IgD-negative memory B cell (primary cell): ENCODE measurements around the gene PRELP. TPM values are rescaled to one million over a fixed set of nuclear protein-coding genes. Genes with fewer than 3 reads are reported as not detected.
"Not testable (repeated sequence)": the region's sequence is repeated elsewhere in the genome, so short reads cannot be mapped to it uniquely, and the experiment has no call there.

Experiments used
- H3K27ac Mint-ChIP-seq, 3 donors: one replicate each; pipeline ENCODE4 v1.8.0; 2020 to 2022; ENCODE audit warnings: mild to moderate bottlenecking in 3 of 3, mixed read lengths in 3 of 3, moderate library complexity in 1 of 3
- H3K27me3 Mint-ChIP-seq: one replicate; pipeline ENCODE4 v1.8.0; 2021; ENCODE audit warnings: mixed read lengths
- H3K36me3 Mint-ChIP-seq: one replicate; pipeline ENCODE4 v1.8.0; 2020; ENCODE audit warnings: mild to moderate bottlenecking, mixed read lengths
- H3K4me1 Mint-ChIP-seq, 3 donors: one replicate each; pipeline ENCODE4 v1.8.0; 2020 to 2022; ENCODE audit warnings: mixed read lengths in 3 of 3, mild to moderate bottlenecking in 1 of 3
- H3K4me3 Mint-ChIP-seq, 4 donors: one replicate each; pipeline ENCODE4 v1.8.0; 2020 to 2022; ENCODE audit warnings: mild to moderate bottlenecking in 4 of 4, mixed read lengths in 4 of 4, moderate library complexity in 3 of 4
- H3K9me3 Mint-ChIP-seq, 3 donors: one replicate each; pipeline ENCODE4 v1.8.0; 2020 to 2021; ENCODE audit warnings: mixed read lengths in 3 of 3, mild to moderate bottlenecking in 1 of 3
- polyA plus RNA-seq: library from polyadenylated mRNA; unstranded; fragments of 300-500 nt; fragmentation: Illumina TruSeq; gene quantifications from one replicate; pipeline ENCODE4 v1.2.3, GENCODE V29; 2021

PRELP gene
- polyA plus RNA-seq, 1 donor from 2014 or later, result not detected

DNA sequence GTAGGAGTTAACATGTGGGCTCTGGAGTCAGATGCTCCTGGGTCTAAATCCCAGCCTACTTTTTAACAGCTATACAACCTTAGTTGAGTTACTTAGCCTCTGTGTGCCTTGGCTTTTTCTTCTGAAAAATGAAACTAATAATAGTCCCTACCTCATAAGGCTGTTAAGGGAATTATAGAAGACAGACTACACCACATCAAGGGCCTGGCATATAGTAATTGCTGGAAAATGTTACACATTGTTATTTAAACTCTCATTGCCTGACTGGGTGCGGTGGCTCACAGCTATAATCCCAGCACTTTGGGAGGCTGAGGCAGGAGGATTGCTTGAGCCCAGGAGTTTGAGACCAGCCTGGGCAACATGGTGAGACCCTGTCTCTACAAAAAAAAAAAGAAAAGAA lies 28.0 kb upstream of the PRELP start:
- not testable (repeated sequence) for H3K9me3 Mint-ChIP-seq, H3K4me3 Mint-ChIP-seq, H3K27ac Mint-ChIP-seq, H3K36me3 Mint-ChIP-seq, H3K4me1 Mint-ChIP-seq
- peaks cover 10% of the 10 kb centered on the region for H3K27me3 Mint-ChIP-seq

DNA sequence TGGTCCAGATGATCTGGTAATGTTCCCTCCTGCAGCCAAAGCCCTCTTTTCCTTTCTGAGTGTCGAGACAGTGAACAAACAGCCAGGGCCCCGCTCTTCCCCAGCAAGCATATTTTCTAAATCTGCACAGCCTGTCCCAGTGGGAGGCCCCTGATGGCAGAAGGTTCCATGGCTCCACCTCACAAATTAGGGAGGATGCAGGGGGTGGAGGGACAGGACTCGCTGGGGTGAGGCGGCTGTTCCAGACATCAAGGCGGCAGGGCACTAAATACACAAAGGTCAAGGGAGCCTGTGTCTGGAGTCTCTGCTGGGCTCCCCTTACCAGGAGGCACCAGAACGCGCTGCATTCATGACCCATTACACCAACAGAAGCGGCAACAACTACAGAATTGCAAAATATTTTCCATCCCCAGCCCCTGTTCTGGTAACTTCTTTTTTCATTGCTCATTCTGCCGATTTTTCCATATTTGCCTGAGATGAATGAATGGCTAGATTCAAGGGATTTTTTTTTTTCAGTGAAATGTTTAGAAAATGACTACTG lies 27.0 kb upstream of the PRELP start:
- Mint-ChIP-seq H3K36me3 (peaks cover 2% of the 10 kb centered on the region), H3K27me3 (peaks cover 13% of the 10 kb centered on the region), H3K27ac (no peak overlapping the region), H3K9me3 (peaks cover 0 to 9% (median 1%) of the 10 kb centered on the region in 3 donors), H3K4me1 (peaks cover 0 to 4% (median 1%) of the 10 kb centered on the region in 3 donors), H3K4me3 (no peak overlapping the region)

DNA sequence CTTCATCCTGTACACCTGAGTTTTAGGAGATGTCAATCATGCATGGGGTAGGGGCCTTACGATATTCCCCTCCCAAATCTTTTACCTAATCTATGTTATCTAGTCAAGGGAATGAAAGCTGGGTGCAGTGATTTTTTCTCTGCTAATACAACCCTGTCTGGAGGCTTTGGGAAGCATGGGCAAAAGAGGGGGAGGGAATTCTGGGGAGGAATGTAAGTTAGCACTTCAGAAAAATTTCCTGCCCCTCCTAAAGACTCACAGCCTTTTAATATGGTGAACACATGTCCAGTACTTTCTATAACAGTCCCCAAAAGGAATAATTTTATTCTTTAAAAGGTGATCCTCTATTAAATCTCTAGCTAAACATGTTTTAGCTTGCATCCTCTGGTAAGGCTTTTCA lies 25.6 kb upstream of the PRELP start:
- peaks cover 22% of the 10 kb centered on the region for H3K27me3 Mint-ChIP-seq
- H3K4me3 Mint-ChIP-seq, result no peak overlapping the region
- peaks cover 2 to 4% (median 3%) of the 10 kb centered on the region in 3 donors for H3K4me1 Mint-ChIP-seq
- peaks cover 0 to 7% (median under 1%) of the 10 kb centered on the region in 3 donors for H3K9me3 Mint-ChIP-seq
- no peak overlapping the region for H3K27ac Mint-ChIP-seq
- H3K36me3 Mint-ChIP-seq, result peaks cover 4% of the 10 kb centered on the region

DNA sequence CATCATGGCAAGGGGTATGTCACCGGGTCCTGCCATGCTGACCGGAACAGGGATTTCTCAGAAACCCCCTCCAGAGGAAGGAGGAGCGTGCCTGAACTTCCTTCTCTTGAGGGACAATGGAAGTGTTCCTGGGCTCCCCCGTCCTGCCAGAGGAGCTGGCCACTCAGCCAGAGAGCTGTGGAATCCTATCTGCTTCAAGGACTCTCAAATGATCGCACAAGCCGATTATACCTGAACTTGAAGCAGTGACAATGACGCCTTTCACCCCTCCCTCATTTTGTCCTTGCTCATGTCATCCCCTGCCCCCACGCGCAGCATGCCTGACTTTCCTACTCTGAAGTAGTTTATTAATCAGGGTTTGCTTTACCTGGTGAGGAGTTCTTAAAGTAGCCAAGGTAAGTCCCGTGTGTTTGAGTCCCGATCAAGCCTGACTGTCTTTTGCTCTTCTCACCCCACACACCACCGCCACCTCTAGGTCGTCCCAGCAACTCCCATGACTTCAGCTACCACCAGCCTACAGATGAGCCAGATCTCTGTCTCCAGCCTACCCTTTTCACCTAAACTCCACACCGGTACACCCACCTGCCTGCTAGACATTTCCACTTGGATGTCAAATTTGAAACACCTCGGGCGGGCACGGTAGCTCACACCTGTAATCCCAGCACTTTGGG lies 25.0 kb upstream of the PRELP start:
- Mint-ChIP-seq H3K36me3 (peaks cover 4% of the 10 kb centered on the region), H3K27me3 (peaks cover 24% of the 10 kb centered on the region), H3K9me3 (peaks cover 0 to under 1% (median 0%) of the 10 kb centered on the region in 3 donors), H3K4me1 (peaks cover 2 to 4% (median 3%) of the 10 kb centered on the region in 3 donors), H3K4me3 (no peak overlapping the region), H3K27ac (no peak overlapping the region)

DNA sequence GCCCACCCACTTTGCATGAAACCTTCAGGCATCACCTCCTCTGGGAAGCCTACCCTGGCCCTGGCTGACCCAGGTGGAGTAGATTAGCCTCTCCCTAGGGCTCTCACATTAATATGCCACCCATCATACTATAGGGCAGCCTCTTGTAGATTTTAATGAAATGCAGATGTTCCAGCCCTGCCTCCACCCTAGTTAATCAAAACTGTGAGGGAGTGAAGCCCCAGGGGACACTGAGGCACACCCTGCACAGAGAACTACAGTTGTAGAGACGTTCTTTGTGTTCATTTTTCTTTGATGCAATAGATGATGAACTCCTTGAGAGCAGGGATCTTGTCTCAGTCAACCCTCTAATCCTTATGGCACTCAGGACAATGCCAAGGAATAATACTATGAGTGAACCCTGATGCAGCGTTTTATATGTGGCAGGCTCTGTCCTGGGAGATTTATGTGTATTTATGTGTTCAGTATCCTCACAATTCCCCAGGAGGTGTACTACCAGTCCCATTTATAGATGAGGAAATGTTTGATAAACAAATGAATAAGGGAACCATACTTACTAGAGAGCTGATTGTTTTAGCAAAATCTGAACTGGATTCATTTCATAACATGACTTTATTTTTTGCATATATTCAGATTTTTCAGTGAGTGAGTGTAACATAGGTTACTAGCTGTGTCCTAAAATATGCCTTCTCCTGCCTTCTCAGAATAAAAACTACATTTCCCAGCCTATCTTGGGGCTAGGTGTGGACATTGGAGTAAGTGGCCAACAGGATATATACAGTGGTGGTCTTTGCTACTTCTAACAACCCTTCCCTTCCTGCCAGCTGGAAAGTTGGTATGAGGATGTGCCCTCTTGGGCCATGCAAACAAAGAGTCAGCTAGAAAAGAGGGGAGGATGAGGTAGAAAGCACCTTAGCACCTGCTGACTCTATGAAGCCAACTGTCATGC lies 23.5 kb upstream of the PRELP start:
- peaks cover 5% of the 10 kb centered on the region for H3K36me3 Mint-ChIP-seq
- H3K27ac Mint-ChIP-seq, result no peak overlapping the region
- H3K4me3 Mint-ChIP-seq, result no peak overlapping the region
- no peaks in the 10 kb centered on the region for H3K9me3 Mint-ChIP-seq
- H3K4me1 Mint-ChIP-seq, result peaks cover 2 to 4% (median 3%) of the 10 kb centered on the region in 3 donors
- H3K27me3 Mint-ChIP-seq, result peaks cover 32% of the 10 kb centered on the region

DNA sequence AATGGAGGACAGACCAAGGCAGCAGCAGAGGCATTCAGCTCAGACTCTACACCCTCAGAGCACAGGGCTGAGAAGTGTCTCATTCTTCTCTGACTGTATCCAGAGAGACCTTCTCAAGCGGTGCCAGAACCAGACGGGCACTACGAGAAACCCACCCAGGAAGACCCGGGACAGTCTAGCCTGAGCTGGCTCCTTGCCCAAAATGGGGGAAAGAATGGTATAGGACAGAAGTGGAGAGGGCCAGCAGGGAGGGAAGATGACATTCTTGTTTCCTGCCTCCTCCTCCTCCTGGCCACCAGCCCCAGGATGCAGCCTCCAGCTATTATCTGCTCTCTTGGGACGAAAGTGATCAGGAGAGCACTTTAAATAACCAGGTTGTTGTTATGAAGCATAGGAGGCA lies 22.6 kb upstream of the PRELP start:
- Mint-ChIP-seq H3K27ac (no peak overlapping the region), H3K36me3 (peaks cover 5% of the 10 kb centered on the region), H3K27me3 (peaks cover 37% of the 10 kb centered on the region), H3K4me1 (peaks cover 2 to 4% (median 3%) of the 10 kb centered on the region in 3 donors), H3K9me3 (no peaks in the 10 kb centered on the region), H3K4me3 (no peak overlapping the region)

DNA sequence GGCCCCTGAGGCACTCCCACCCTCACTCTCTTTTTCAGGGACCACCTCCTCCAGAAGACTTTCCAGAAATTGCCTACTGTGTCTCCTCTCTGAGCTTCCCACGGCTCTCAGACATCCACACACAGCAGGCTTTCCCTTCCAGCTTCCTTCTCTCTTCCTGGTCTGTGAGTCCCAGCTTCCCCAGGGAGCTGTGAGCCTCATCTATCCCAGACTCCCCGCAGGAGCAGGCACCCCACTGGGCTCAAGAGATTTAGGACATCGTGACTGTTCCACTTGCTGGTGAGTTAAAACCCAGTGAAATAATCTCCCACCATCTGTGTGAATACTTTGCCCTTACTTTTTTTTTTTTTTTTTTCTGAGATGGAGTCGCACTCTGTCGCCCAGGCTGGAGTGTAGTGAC lies 22.0 kb upstream of the PRELP start:
- Mint-ChIP-seq H3K4me3 (no peak overlapping the region), H3K27ac (peak overlapping the region in 1 of 3 donors; percentile 21)

DNA sequence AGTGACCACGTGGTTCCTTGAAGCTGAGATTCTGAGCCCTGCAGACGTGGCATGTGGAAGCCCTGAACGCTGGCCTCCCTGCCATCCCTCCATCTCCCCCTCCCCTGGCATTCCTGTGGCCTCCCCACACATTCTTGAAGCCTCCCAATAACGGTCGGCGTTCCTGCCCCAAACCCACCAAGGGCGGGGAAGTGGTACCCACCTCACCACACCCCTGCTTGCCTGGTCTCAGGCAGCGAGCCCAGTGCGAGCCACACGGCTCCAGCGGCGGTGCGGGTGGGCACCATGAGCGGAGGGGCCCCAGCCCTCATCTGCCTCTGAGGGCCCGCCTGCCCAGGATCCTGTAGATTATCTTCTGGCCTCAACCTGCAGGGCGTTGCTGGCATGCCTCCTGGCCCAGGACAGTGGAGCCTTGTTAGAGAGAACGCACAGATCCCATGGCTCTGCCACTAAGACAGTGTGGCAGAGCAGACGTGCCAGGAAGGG lies 20.6 kb upstream of the PRELP start:
- H3K9me3 Mint-ChIP-seq, result no peaks in the 10 kb centered on the region
- H3K4me3 Mint-ChIP-seq, result no peak overlapping the region
- peaks cover 3 to 7% (median 4%) of the 10 kb centered on the region in 3 donors for H3K4me1 Mint-ChIP-seq
- peaks cover 47% of the 10 kb centered on the region for H3K27me3 Mint-ChIP-seq
- H3K27ac Mint-ChIP-seq, result no peak overlapping the region
- peaks cover 4% of the 10 kb centered on the region for H3K36me3 Mint-ChIP-seq

More for the DNA sequence above, 22.0 kb upstream of the PRELP start:
- Mint-ChIP-seq H3K9me3 (no peaks in the 10 kb centered on the region), H3K4me1 (peaks cover 2 to 4% (median 3%) of the 10 kb centered on the region in 3 donors), H3K27me3 (peaks cover 38% of the 10 kb centered on the region), H3K36me3 (peaks cover 7% of the 10 kb centered on the region)

DNA sequence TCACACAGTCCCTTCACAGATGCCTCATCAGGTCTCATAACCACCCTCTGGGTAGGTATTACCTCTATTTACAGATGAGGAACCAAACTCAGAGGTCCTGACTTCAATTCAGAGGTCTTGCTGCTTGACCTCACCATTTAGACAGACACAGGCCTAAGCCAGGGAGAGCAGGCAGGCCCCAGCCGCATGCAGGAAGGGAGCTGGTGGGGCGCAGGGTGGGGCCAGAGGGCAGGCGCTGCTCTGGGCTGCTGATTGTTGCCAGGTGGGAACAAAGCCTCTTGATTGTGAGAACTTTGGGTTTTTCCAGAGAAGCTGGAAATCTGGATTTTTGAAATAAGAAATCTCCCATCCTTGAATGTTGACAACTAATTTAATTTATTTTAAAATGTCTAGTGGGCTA lies 19.9 kb upstream of the PRELP start:
- H3K27me3 Mint-ChIP-seq, result peaks cover 47% of the 10 kb centered on the region
- H3K4me1 Mint-ChIP-seq, result peaks cover 5 to 11% (median 6%) of the 10 kb centered on the region in 3 donors
- peaks cover 4% of the 10 kb centered on the region for H3K36me3 Mint-ChIP-seq
- H3K27ac Mint-ChIP-seq, result peak overlapping the region in 1 of 3 donors; percentile 20
- H3K9me3 Mint-ChIP-seq, result no peaks in the 10 kb centered on the region
- H3K4me3 Mint-ChIP-seq, result no peak overlapping the region

DNA sequence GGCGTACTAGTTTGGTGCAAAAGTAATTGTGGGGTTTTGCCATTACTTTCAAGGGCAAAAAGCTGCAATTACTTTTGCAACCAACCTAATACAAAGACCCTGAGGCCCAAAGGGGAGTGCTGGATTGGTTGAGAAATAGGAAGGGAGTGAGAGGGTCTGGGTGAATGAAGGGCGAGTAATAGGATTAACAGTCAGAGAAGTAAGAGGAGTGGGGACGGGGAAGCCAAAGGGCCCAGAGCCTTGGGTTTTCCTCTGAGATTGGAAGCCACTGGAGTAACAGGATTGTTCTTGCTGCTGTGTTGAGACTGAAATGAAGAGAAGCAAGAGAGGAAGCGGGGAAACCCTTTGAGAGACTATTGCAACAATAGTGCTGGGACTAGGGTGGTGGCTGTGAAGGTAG lies 19.0 kb upstream of the PRELP start:
- H3K4me1 Mint-ChIP-seq, result peaks cover 11 to 16% (median 11%) of the 10 kb centered on the region in 3 donors
- H3K27ac Mint-ChIP-seq, result no peak overlapping the region
- no peak overlapping the region for H3K4me3 Mint-ChIP-seq
- no peaks in the 10 kb centered on the region for H3K9me3 Mint-ChIP-seq
- H3K27me3 Mint-ChIP-seq, result peaks cover 47% of the 10 kb centered on the region
- peaks cover 4% of the 10 kb centered on the region for H3K36me3 Mint-ChIP-seq

DNA sequence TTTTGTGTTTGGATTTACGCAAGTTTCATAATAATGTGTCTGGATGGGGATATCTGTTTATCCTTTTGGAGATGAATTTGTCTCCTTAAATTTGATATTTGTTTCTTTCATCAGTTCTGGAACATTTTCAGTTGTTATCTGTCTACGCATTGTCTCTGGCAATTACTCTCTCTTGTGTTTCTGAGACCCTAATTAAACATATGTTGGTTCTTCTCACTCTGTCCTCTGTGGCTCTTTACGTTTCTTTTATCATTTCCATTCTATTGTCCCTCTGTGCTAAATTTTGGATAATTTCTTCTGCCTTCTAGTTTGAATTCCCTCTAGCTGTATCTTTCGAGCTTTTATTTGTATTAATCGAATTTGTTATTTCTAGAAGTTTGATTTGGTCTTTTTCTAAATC lies 17.5 kb upstream of the PRELP start:
- H3K27ac Mint-ChIP-seq, result no peak overlapping the region
- H3K36me3 Mint-ChIP-seq, result peaks cover 4% of the 10 kb centered on the region
- peaks cover 15 to 22% (median 16%) of the 10 kb centered on the region in 3 donors for H3K4me1 Mint-ChIP-seq
- H3K4me3 Mint-ChIP-seq, result no peak overlapping the region
- peaks cover 45% of the 10 kb centered on the region for H3K27me3 Mint-ChIP-seq
- H3K9me3 Mint-ChIP-seq, result no peaks in the 10 kb centered on the region

DNA sequence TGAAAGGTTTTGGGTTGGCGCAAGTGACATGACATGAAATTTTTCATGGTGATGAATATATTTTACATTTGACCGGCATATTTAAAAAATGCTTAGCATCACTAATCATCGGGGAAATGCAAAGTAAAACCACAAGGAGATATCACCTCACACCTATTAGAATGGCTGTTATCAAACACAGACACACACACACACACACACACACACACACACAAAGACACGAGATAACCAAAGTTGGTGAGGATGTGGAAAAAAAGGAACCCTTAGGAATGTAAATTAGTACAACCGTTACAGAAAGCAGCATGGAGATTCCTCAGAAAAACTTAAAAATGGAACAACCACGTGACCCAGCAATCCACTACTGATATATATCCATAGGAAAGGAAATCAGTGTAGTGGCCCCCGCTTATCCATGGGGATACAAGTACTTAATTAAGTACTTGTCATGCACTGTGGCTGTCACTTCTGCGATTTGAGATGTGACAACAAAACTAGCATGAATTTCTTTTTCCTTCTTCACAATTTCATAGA lies 15.9 kb upstream of the PRELP start:
- peaks cover 40% of the 10 kb centered on the region for H3K27me3 Mint-ChIP-seq
- H3K36me3 Mint-ChIP-seq, result peaks cover 3% of the 10 kb centered on the region
- H3K9me3 Mint-ChIP-seq, result no peaks in the 10 kb centered on the region
- no peak overlapping the region for H3K4me3 Mint-ChIP-seq
- H3K27ac Mint-ChIP-seq, result no peak overlapping the region
- H3K4me1 Mint-ChIP-seq, result peaks cover 13 to 22% (median 14%) of the 10 kb centered on the region in 3 donors

DNA sequence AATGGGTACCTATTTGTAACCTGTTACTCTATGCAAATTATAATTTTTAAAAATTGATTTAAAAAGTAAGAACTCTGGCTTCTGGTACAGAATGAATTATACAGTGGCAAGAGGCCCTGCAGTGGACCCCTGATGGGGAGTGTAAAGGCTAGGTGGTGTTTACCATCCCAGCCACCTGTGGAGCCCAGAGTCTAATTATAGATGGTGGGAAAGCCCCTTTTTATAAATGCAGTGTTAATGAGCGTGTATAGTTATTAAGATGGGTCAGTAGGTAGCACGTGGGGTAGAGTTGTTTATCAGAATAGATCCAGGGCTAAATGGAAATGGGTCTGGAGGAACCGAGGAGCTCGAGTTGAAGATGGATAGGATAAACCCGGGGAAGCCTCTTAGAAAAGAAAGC lies 13.9 kb upstream of the PRELP start:
- Mint-ChIP-seq H3K36me3 (peaks cover 1% of the 10 kb centered on the region), H3K27ac (peak overlapping the region in 1 of 3 donors; percentile 13), H3K4me1 (peaks cover 13 to 22% (median 14%) of the 10 kb centered on the region in 3 donors), H3K9me3 (no peaks in the 10 kb centered on the region), H3K4me3 (peak overlapping the region in 1 of 4 donors; percentile 1), H3K27me3 (peaks cover 29% of the 10 kb centered on the region)

DNA sequence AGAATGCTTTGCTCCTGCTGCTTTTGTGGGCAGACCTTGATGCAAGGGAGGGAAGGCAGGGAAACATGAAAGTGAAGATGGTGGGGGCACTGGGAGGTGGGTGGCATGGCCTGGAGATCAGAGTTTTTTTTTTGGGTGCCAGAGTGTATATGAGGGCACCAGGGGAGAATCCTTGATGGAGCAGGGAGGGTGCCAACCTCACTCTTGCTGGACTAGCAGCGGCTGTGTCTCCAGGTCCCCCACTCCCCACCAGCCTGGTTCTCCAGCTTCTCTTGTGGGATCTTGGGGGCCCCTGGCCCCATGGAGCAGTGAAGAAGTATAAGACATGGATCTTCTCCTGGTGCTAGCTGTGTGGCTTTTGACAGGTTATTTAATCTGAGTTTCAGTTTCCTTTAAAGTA lies 13.5 kb upstream of the PRELP start:
- peak overlapping the region in 1 of 4 donors; percentile 10 for H3K4me3 Mint-ChIP-seq
- H3K36me3 Mint-ChIP-seq, result peaks cover 1% of the 10 kb centered on the region
- H3K9me3 Mint-ChIP-seq, result no peaks in the 10 kb centered on the region
- peak overlapping the region in 1 of 3 donors; percentile 13 for H3K27ac Mint-ChIP-seq
- H3K27me3 Mint-ChIP-seq, result peaks cover 25% of the 10 kb centered on the region
- peaks cover 13 to 22% (median 14%) of the 10 kb centered on the region in 3 donors for H3K4me1 Mint-ChIP-seq

DNA sequence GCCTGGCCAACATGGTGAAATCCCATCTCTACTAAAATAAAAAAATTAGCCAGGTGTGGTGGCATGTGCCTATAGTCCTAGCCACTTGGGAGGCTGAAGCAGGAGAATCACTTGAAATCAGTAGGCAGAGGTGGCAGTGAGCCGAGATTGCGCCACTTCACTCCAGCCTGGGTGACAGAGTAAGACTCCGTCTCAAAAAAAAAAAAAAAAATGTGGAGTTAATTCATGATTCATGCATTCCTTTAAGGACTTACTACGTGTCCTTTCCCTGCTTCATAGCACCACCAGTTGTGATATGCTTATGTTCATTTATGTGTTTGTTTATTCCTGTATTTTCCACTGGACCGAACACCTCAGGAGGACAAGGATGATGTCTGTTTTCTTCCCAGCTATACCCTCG lies 12.7 kb upstream of the PRELP start:
- Mint-ChIP-seq H3K27ac (no peak overlapping the region), H3K9me3 (no peaks in the 10 kb centered on the region), H3K36me3 (peaks cover 1% of the 10 kb centered on the region), H3K4me3 (no peak overlapping the region), H3K27me3 (peaks cover 20% of the 10 kb centered on the region), H3K4me1 (peaks cover 13 to 22% (median 14%) of the 10 kb centered on the region in 3 donors)
